K562 (cell line): Measurements from ENCODE around the gene ZSCAN21. TPM values are rescaled to one million over a fixed set of nuclear protein-coding genes. Genes with fewer than 3 reads are reported as not detected.

ENCODE experiments used
- HLTF ChIP-seq: fragments of 450-650 bp; IDR thresholded peaks from 2 replicates; pipeline ENCODE4 v1.6.1; 2016
- PURB ChIP-seq: sonication (generic); formaldehyde crosslinking; IDR thresholded peaks from 2 replicates; pipeline ENCODE4 v1.9.0; 2021; ENCODE audit warnings: low read depth, mild to moderate bottlenecking, missing genetic modification reagents
- RAD21 ChIP-seq, 2 experiments: fragments of 250-450 bp in 1 of 2; fragments of 450-650 bp in 1 of 2; sonication (Bioruptor Pico) in 1 of 2; formaldehyde crosslinking in 1 of 2; IDR thresholded peaks in 1 of 2; conservative IDR thresholded peaks in 1 of 2; 2 replicates each; pipeline versions ENCODE4 v1.4.0 to v1.8.0; 2020 to 2022; ENCODE audit warnings: mild to moderate bottlenecking in 2 of 2, moderate library complexity in 1 of 2
- RBFOX2 ChIP-seq: fragments of 200-400 bp; formaldehyde crosslinking; IDR thresholded peaks from 2 replicates; pipeline ENCODE4 v1.6.1; 2017; ENCODE audit warnings: low read depth, mild to moderate bottlenecking, low read length, moderate library complexity
- TCF7L2 ChIP-seq: fragments of 150-350 bp; IDR thresholded peaks from 2 replicates; pipeline ENCODE4 v1.6.1; 2016; ENCODE audit warnings: low read depth, mild to moderate bottlenecking, low read length, moderate library complexity
- XRCC3 ChIP-seq: fragments of 450-650 bp; IDR thresholded peaks from 2 replicates; pipeline ENCODE4 v1.6.1; 2017; ENCODE audit warnings: mild to moderate bottlenecking, moderate library complexity
- ZNF217 ChIP-seq: sonication (generic); formaldehyde crosslinking; IDR thresholded peaks from 2 replicates; pipeline ENCODE4 v1.8.0; 2022; ENCODE audit warnings: mild to moderate bottlenecking, missing genetic modification reagents
- ZNF41 ChIP-seq: fragments of 250-450 bp; sonication (Bioruptor Pico); conservative IDR thresholded peaks from 2 replicates; pipeline ENCODE4 v1.4.0; 2020; ENCODE audit warnings: mild to moderate bottlenecking
- ZNF696 ChIP-seq: fragments of 250-450 bp; sonication (Bioruptor Pico); conservative IDR thresholded peaks from 2 replicates; pipeline ENCODE4 v1.4.0; 2020; ENCODE audit warnings: mild to moderate bottlenecking, moderate library complexity
- ZZZ3 ChIP-seq: fragments of 450-650 bp; IDR thresholded peaks from 2 replicates; pipeline ENCODE4 v1.6.1; 2016; ENCODE audit warnings: antibody characterized with exemption, mild to moderate bottlenecking, moderate library complexity
- polyA plus RNA-seq, 8 experiments: library from polyadenylated mRNA; depleted of rRNA in 4 of 8; stranded (reverse) in 5 of 8; unstranded in 3 of 8; fragments of >200 nt; fragmentation: Nextera tagmentation in 2 of 8; fragmentation: Illumina TruSeq in 1 of 8; extraction: Ambion mirVana in 2 of 8; extraction: Trizol in 1 of 8; gene quantifications; 2 replicates each; pipeline versions ENCODE4 v1.2.1 to v1.2.3, GENCODE V29; 2011 to 2014; ENCODE audit warnings: inconsistent platforms in 1 of 8, missing spikeins in 1 of 8
- total RNA-seq, 7 experiments: library from RNA; depleted of rRNA in 6 of 7; stranded (reverse); fragments of >200 nt in 6 of 7; fragmentation: Illumina TruSeq in 2 of 7; extraction: Trizol in 2 of 7; gene quantifications; 2 replicates each; pipeline versions ENCODE4 v1.2.1 to v1.2.3, GENCODE V29; 2011 to 2021; ENCODE audit warnings: low replicate concordance in 1 of 7
- TF ChIP-seq, protein P1 (sequence below): fragments of 250-450 bp; sonication (Bioruptor Pico); IDR thresholded peaks from 2 replicates; pipeline ENCODE4 v1.9.0; 2021; ENCODE audit warnings: mild to moderate bottlenecking, inconsistent platforms
- TF ChIP-seq, protein P2 (sequence below): IDR thresholded peaks from 3 replicates; pipeline ENCODE4 v1.6.1; 2011; ENCODE audit warnings: borderline replicate concordance, mild to moderate bottlenecking, moderate library complexity; ENCODE audit not compliant: insufficient read length; ENCODE audit errors: extremely low read depth
- TF ChIP-seq, protein P3 (sequence below): fragments of 200-800 bp; sonication (Bioruptor generic); IDR thresholded peaks from 2 replicates; pipeline ENCODE4 v1.6.1; 2017; ENCODE audit warnings: missing genetic modification characterization, missing compliant biosample characterization
- TF ChIP-seq, protein P4 (sequence below): fragments of 250-450 bp; sonication (Bioruptor Pico); IDR thresholded peaks from 2 replicates; pipeline ENCODE4 v1.8.0; 2021; ENCODE audit warnings: moderate library complexity, mild to moderate bottlenecking, inconsistent platforms
- TF ChIP-seq, protein P5 (sequence below): conservative IDR thresholded peaks from 2 replicates; pipeline ENCODE4 v1.6.1; 2011; ENCODE audit warnings: low read depth, mild to moderate bottlenecking, low read length; ENCODE audit not compliant: control insufficient read depth
- TF ChIP-seq, protein P6 (sequence below): sonication (generic); IDR thresholded peaks from 2 replicates; pipeline ENCODE4 v1.6.1; 2016

ZSCAN21 gene
- total and polyA plus RNA-seq, 9 of the 15 experiments (the other 6 are each of a cell fraction or from before 2014, with no cell fraction given), result 5.9 to 15.5 (median 13.2) TPM

DNA sequence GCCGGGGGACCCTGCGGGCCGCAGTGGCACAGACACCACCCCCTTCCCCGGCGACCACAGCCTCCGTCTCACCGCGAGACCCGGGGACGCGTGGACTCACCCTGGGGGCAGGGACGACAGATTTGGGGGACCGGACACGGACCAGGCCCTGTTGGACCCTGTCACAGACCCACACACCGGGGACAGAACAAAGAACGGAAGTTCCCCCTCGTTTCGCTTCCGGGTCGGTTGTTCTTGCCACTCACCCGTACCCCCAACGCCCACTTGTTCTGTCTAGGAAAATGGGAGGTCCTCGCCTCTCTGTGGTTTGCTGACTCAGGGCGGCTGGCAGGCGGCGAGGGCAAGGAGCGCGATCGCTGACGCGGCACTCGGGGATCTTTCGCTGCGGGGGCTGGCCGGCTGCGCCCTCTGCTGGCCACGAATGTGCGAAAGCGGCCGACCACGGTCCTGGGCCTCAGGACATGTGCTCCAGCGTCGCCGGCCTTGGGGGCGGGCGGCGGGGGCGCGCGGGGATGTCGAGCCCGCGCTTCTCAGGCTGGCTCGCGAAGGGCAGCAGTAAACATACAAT lies 32.0 kb downstream of the ZSCAN21 start, which contains the start of gene ZNF3 (continued):
- TF ChIP-seq RAD21 (CRISPR knock-in tag; conservative IDR thresholded peaks at IDR 0.05 in 1 of 2, IDR thresholded peaks at IDR 0.05 in 1 of 2), result peak; percentile 86 to 91
- no peak for TF ChIP-seq XRCC3
- no peak; the same call in 1 of the 2 replicates for TF ChIP-seq ZZZ3
- TF ChIP-seq, protein P1, sequence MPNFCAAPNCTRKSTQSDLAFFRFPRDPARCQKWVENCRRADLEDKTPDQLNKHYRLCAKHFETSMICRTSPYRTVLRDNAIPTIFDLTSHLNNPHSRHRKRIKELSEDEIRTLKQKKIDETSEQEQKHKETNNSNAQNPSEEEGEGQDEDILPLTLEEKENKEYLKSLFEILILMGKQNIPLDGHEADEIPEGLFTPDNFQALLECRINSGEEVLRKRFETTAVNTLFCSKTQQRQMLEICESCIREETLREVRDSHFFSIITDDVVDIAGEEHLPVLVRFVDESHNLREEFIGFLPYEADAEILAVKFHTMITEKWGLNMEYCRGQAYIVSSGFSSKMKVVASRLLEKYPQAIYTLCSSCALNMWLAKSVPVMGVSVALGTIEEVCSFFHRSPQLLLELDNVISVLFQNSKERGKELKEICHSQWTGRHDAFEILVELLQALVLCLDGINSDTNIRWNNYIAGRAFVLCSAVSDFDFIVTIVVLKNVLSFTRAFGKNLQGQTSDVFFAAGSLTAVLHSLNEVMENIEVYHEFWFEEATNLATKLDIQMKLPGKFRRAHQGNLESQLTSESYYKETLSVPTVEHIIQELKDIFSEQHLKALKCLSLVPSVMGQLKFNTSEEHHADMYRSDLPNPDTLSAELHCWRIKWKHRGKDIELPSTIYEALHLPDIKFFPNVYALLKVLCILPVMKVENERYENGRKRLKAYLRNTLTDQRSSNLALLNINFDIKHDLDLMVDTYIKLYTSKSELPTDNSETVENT, result peak; percentile 100
- TF ChIP-seq, protein P2, sequence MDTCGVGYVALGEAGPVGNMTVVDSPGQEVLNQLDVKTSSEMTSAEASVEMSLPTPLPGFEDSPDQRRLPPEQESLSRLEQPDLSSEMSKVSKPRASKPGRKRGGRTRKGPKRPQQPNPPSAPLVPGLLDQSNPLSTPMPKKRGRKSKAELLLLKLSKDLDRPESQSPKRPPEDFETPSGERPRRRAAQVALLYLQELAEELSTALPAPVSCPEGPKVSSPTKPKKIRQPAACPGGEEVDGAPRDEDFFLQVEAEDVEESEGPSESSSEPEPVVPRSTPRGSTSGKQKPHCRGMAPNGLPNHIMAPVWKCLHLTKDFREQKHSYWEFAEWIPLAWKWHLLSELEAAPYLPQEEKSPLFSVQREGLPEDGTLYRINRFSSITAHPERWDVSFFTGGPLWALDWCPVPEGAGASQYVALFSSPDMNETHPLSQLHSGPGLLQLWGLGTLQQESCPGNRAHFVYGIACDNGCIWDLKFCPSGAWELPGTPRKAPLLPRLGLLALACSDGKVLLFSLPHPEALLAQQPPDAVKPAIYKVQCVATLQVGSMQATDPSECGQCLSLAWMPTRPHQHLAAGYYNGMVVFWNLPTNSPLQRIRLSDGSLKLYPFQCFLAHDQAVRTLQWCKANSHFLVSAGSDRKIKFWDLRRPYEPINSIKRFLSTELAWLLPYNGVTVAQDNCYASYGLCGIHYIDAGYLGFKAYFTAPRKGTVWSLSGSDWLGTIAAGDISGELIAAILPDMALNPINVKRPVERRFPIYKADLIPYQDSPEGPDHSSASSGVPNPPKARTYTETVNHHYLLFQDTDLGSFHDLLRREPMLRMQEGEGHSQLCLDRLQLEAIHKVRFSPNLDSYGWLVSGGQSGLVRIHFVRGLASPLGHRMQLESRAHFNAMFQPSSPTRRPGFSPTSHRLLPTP, result no peak
- no peak for TF ChIP-seq PURB (CRISPR knock-in tag)
- TF ChIP-seq, protein P3, sequence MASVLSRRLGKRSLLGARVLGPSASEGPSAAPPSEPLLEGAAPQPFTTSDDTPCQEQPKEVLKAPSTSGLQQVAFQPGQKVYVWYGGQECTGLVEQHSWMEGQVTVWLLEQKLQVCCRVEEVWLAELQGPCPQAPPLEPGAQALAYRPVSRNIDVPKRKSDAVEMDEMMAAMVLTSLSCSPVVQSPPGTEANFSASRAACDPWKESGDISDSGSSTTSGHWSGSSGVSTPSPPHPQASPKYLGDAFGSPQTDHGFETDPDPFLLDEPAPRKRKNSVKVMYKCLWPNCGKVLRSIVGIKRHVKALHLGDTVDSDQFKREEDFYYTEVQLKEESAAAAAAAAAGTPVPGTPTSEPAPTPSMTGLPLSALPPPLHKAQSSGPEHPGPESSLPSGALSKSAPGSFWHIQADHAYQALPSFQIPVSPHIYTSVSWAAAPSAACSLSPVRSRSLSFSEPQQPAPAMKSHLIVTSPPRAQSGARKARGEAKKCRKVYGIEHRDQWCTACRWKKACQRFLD (CRISPR knock-in tag), result no peak; the same call in 1 of the 2 replicates
- TF ChIP-seq, protein P4, sequence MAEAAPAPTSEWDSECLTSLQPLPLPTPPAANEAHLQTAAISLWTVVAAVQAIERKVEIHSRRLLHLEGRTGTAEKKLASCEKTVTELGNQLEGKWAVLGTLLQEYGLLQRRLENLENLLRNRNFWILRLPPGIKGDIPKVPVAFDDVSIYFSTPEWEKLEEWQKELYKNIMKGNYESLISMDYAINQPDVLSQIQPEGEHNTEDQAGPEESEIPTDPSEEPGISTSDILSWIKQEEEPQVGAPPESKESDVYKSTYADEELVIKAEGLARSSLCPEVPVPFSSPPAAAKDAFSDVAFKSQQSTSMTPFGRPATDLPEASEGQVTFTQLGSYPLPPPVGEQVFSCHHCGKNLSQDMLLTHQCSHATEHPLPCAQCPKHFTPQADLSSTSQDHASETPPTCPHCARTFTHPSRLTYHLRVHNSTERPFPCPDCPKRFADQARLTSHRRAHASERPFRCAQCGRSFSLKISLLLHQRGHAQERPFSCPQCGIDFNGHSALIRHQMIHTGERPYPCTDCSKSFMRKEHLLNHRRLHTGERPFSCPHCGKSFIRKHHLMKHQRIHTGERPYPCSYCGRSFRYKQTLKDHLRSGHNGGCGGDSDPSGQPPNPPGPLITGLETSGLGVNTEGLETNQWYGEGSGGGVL (CRISPR knock-in tag), result no peak
- no peak for TF ChIP-seq ZNF217 (CRISPR knock-in tag)
- TF ChIP-seq RBFOX2, result peak; percentile 96
- peak; percentile 65; the same call in 1 of the 2 replicates for TF ChIP-seq HLTF
- no peak for TF ChIP-seq TCF7L2
- no peak for TF ChIP-seq ZNF41 (CRISPR knock-in tag)
- no peak for TF ChIP-seq ZNF696 (CRISPR knock-in tag)
- TF ChIP-seq, protein P5, sequence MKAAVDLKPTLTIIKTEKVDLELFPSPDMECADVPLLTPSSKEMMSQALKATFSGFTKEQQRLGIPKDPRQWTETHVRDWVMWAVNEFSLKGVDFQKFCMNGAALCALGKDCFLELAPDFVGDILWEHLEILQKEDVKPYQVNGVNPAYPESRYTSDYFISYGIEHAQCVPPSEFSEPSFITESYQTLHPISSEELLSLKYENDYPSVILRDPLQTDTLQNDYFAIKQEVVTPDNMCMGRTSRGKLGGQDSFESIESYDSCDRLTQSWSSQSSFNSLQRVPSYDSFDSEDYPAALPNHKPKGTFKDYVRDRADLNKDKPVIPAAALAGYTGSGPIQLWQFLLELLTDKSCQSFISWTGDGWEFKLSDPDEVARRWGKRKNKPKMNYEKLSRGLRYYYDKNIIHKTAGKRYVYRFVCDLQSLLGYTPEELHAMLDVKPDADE, result peak; percentile 86; the same call in 1 of the 2 replicates
- TF ChIP-seq, protein P6, sequence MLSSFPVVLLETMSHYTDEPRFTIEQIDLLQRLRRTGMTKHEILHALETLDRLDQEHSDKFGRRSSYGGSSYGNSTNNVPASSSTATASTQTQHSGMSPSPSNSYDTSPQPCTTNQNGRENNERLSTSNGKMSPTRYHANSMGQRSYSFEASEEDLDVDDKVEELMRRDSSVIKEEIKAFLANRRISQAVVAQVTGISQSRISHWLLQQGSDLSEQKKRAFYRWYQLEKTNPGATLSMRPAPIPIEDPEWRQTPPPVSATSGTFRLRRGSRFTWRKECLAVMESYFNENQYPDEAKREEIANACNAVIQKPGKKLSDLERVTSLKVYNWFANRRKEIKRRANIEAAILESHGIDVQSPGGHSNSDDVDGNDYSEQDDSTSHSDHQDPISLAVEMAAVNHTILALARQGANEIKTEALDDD, result no peak
